Measurements from ENCODE around the gene BIRC3.

- TF ChIP-seq, protein P1, sequence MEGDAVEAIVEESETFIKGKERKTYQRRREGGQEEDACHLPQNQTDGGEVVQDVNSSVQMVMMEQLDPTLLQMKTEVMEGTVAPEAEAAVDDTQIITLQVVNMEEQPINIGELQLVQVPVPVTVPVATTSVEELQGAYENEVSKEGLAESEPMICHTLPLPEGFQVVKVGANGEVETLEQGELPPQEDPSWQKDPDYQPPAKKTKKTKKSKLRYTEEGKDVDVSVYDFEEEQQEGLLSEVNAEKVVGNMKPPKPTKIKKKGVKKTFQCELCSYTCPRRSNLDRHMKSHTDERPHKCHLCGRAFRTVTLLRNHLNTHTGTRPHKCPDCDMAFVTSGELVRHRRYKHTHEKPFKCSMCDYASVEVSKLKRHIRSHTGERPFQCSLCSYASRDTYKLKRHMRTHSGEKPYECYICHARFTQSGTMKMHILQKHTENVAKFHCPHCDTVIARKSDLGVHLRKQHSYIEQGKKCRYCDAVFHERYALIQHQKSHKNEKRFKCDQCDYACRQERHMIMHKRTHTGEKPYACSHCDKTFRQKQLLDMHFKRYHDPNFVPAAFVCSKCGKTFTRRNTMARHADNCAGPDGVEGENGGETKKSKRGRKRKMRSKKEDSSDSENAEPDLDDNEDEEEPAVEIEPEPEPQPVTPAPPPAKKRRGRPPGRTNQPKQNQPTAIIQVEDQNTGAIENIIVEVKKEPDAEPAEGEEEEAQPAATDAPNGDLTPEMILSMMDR (IDR thresholded peaks at IDR 0.05) = no peak
- TF ChIP-seq POLR2A (IDR thresholded peaks at IDR 0.05) = no peak
Measured at GRCh38 chr11:102289592-102289991, 27.7 kb upstream of the BIRC3 start.
